T-helper 22 cell (primary cell): Measurements from ENCODE around the gene FMNL3.
"Not testable (repeated sequence)": the region's sequence is repeated elsewhere in the genome, so short reads cannot be mapped to it uniquely, and the experiment has no call there.

ENCODE experiments used
- DNase-seq: peaks from one replicate; pipeline ENCODE4 v3.0.0-alpha.2; 2020; ENCODE audit warnings: low read depth

Gene FMNL3

DNA sequence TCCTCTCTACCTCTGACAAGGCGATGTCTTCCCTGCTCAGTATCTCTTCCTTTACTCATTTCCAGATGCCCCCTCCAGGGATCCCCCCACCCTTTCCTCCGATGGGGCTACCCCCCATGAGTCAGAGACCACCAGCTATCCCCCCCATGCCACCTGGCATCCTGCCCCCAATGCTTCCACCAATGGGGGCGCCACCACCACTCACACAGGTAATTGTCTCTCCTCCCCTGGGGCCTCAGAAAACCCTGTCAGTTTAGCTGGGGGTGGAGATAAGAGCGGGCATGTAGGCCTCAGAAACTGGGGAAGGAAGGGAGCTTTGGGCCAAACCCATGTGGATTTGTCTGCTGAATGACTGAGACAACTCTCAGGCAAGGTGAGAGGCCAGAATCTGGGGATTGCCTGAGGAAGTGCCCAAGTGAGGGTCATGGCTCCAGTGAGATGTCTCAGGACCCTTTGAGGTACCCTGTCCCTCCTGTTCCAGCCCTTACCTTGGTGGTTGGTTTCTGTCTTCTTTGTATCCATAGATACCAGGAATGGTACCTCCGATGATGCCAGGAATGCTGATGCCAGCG lies 75.8 kb downstream of the FMNL3 start:
- no peak for DNase-seq

- DNase-seq: no peak
These were observed 79.3 kb downstream of the FMNL3 start for GRCh38 chr12:49627752-49628360.

DNA sequence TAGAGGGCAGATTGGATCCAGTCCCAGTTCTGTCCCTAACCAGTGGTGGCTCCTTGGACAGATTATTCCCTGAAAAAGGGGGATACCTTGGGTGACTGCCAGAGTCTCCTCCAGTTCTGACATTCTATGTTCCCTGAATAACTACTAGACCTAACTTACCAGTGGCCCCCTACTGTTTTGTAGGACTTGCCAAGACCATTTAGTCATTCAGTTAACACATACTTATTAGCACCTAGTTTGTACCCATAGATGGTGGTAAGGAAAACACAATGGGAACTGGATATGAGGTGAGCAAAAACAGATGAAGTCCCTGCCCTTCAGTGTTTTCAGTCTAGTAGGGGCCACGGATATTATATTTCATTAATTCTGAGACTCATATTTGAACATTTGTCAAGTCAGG lies 80.4 kb downstream of the FMNL3 start:
- DNase-seq: no peak

GRCh38 chr12:49626169-49626835 lies 80.9 kb downstream of the FMNL3 start:
- DNase-seq: no peak

DNA sequence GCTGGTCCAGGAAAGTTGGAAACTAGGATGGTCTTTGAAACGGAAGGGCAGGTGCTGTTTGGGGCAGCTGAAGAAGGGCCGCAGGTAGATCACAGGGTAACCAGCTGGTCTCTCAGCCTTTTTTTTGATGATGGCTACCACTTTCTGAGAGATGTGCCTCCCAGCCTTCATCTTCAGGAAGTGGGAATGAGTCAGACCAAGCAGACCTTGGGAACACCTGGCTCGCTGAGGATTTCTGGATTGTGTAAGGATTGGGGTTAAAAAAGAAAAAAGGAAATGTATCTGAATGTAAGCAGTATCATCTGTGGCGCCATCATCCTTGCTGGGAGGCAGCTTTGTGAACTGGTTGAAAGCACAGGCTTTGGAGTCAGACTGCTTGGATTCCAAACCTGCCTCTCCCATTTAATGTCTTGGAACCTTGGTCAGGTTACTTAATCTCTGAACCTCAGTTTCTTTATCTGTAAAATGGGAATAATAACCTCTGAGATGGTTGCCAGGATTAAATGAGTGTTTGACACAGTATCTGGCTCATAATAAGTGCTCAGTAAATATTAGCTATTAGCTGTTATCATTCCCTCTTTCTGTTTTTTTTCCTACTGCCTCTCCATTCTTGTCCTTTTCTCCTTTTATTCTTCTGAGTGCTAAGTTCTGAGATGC lies 82.2 kb downstream of the FMNL3 start:
- no peak for DNase-seq

GRCh38 chr12:49623142-49623904 lies 83.9 kb downstream of the FMNL3 start, which contains the start of gene PRPF40B:
PRPF40B (plus strand) TSS chr12:49623561; CDS start chr12:49623591, 30 bp downstream.
- peak; percentile 79 for DNase-seq

DNA sequence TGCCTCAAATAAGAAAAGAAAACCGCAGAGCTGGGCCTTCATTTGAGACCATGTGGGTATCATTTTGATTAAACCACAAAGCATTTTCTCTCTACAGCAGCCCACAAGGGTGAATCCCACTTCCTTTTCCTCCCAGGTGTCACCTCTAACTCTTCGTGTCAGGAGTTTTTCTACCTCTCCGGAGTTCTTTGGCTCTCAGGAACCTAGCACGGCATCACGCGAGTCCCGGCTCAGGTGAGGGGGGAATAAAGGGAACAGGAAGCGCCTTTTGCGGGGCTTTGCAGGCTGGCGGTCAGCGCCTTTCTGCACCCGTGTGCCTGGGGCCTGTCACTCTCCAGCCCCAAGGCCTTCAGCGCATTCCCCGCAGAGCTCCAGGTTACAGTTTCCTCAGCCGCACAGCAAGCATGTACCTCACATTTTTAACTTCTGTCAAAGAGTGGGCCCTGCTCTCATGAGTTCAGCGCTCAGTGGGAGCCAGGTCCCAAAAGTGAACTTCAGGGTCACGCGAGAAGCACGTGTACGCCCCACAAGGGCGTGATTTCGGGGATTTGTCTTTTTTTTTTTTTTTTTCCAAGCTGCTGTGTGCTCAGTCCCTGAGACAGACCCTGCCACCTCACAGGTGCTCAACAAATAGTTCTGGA lies 84.6 kb downstream of the FMNL3 start:
- DNase-seq: peak; percentile 56

DNA sequence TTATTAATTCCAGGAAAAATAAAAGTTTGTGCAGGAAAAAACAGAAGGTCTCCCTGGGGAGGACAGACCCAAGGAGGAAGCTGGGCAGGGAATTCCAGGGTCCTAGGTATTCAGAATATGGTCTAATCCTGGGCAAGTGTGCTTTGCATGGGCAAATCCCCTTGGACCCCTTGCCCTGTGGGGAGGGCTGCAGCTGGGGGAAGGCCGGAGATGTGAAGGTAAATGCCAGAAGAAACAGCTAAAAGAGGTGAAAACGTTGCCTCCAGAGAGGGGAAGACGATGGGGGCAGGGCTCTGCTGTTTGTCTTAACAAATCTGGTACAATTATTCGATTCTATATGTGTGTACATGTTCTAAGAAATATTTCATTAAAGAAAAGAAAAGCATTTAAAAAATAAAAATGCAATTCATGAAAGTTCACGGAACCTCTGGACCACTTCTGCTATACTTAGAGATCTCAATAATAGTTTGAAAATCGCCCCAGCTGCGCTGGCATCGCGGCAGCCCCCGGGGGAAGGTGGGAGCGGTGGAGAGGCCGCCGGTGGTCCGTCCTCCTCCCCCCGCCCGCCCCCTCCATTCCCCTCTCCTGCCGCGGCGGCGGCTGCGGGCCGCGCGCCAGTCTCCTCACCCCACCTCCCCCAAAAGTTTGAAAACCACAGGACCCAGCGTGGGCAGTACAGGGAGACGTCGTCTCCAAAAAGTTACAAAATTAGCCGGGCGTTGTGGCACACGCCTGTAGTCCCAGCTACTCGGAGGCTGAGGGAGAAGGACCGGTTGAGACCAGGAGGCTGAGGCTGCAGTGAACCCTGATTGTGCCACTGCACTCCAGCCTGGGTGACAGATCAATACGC lies 85.3 kb downstream of the FMNL3 start:
- no peak for DNase-seq

GRCh38 chr12:49619286-49619685 lies 87.9 kb downstream of the FMNL3 start:
- DNase-seq: no peak

DNA sequence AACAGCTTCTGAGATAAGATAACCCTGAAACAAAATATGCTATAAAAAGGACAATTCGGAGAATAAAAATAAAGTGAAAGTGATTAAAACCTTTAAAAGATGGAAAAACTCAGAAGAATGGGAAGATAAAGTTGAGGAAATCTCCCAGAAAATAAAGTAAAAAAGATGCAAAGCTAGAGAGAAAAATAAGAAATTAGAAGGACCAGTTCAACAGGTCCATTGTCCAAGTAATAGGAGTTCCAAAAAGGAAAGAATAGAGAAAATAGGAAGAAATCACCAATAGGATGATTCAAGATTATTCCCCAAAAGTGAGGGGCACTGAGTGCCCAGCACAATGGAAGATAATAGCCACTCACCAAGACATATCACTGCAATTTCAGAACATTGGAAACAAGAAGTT lies 88.6 kb downstream of the FMNL3 start:
- no peak for DNase-seq

DNA sequence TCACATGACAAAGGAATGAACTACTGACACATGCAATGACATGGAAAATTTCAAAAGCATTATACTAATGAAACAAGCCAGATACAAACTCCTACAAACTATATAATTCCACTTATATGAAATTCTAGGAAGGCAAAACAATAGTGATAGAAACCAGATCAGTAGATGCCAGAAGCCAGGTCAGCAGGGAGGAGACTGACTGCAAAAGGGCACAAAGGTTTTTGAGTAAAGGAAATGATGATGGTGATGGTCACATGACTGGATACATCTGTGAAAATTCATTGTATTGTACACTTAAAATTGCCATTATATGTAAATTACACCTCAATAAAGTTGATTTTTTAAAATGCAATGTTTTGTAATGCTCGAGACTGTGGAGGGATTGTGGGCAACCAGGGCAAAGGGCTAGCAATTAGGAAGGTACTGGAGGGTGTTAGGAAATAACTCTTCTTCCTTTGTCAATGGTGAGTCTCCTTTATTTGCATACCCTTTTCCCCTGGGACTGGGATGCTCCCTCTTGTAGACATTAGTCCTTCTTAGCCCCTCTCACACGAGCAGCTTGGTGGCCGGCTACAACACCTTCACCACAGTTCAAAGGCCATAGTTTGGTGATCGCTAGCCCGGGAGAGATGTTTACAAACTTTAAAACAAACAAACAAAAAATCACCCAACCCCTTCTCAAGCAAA lies 90.5 kb downstream of the FMNL3 start:
- no peak for DNase-seq

- DNase-seq: no peak
These were observed 91.5 kb downstream of the FMNL3 start for GRCh38 chr12:49615725-49616124.

DNA sequence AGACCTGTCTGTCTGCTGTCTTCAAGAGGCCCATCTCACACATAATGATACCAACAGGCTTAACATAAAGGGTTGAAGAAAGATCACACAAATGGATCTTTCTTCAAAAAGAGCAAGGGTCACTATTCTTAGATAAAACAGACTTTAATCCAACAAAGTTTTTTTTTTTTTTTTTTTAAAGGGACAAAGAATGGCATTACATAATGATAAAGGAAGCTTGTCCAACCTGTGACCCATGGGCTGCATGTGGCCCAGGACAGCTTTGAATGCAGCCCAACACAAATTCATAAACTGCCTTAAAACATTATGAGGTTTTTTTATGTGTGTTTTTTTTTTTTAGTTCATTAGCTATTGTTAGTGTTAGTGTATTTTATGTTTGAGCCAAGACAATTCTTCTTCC lies 95.0 kb downstream of the FMNL3 start:
- no peak for DNase-seq

GRCh38 chr12:49610785-49611184 lies 96.4 kb downstream of the FMNL3 start:
- not testable (repeated sequence) for DNase-seq

- no peak for DNase-seq
These were observed 97.4 kb downstream of the FMNL3 start for GRCh38 chr12:49609875-49610154.

- DNase-seq: no peak
These were observed 97.9 kb downstream of the FMNL3 start for GRCh38 chr12:49609059-49609874.

- not testable (repeated sequence) for DNase-seq
These were observed 101.7 kb downstream of the FMNL3 start, which contains the start of gene FAM186B for GRCh38 chr12:49605539-49605938. FAM186B (minus strand) TSS chr12:49605639; CDS start chr12:49605477, 162 bp downstream.

- DNase-seq: no peak
These were observed 102.3 kb downstream of the FMNL3 start for GRCh38 chr12:49604856-49605255.

DNA sequence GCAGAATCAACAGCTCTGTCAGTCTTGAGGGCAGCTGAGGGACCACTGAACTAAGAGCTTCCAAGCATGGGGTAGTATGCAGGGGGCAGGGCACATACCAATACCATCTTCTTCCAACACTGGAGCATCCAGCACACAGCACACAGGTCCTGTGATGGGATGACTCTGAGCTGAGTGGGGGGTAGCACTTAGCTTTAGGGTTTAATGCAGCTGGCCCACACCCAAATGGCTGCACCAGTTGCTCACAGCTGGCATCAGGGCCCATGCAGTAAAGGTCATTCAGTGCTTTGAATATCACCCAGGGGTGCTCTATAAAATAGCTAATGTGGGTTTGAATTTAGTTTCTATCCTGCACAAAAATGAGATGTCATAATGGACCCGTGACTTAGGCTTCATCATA lies 103.5 kb downstream of the FMNL3 start:
- no peak for DNase-seq
